HEK293 (cell line): ENCODE results near the gene DIP2B.

Experiments used
- MZF1 ChIP-seq: fragments of 450-650 bp; formaldehyde crosslinking; IDR thresholded peaks from 2 replicates; pipeline ENCODE4 v1.5.1; 2017; ENCODE audit warnings: missing biosample characterization, missing genetic modification characterization, borderline replicate concordance
- SP3 ChIP-seq: fragments of 450-650 bp; formaldehyde crosslinking; IDR thresholded peaks from 2 replicates; pipeline ENCODE4 v1.5.1; 2016; ENCODE audit warnings: missing biosample characterization, missing genetic modification characterization
- YY1 ChIP-seq: fragments of 450-650 bp; formaldehyde crosslinking; IDR thresholded peaks from 2 replicates; pipeline ENCODE4 v1.5.1; 2018; ENCODE audit warnings: missing biosample characterization, missing genetic modification characterization
- ZNF558 ChIP-seq: fragments of 450-650 bp; formaldehyde crosslinking; IDR thresholded peaks from 2 replicates; pipeline ENCODE4 v1.5.1; 2016; ENCODE audit warnings: missing biosample characterization, missing genetic modification characterization
- ZNF623 ChIP-seq: fragments of 450-650 bp; formaldehyde crosslinking; IDR thresholded peaks from 2 replicates; pipeline ENCODE4 v1.5.1; 2016; ENCODE audit warnings: missing biosample characterization, missing genetic modification characterization
- ZNF629 ChIP-seq: fragments of 450-650 bp; formaldehyde crosslinking; IDR thresholded peaks from 2 replicates; pipeline ENCODE4 v1.5.1; 2017; ENCODE audit warnings: missing biosample characterization, missing genetic modification characterization
- TF ChIP-seq, protein P1 (sequence below): fragments of 450-650 bp; formaldehyde crosslinking; IDR thresholded peaks from 2 replicates; pipeline ENCODE4 v1.5.1; 2016; ENCODE audit warnings: missing biosample characterization, missing genetic modification characterization
- TF ChIP-seq, protein P2 (sequence below): fragments of 450-650 bp; formaldehyde crosslinking; IDR thresholded peaks from 2 replicates; pipeline ENCODE4 v1.5.1; 2016; ENCODE audit warnings: missing biosample characterization, missing genetic modification characterization
- TF ChIP-seq, protein P3 (sequence below): fragments of 450-650 bp; formaldehyde crosslinking; IDR thresholded peaks from 2 replicates; pipeline ENCODE4 v1.5.1; 2016; ENCODE audit warnings: missing biosample characterization, missing genetic modification characterization
- TF ChIP-seq, protein P4 (sequence below): fragments of 450-650 bp; formaldehyde crosslinking; IDR thresholded peaks from 2 replicates; pipeline ENCODE4 v1.5.1; 2016; ENCODE audit warnings: missing biosample characterization, missing genetic modification characterization, borderline replicate concordance
- TF ChIP-seq, protein P5 (sequence below): fragments of 450-650 bp; formaldehyde crosslinking; IDR thresholded peaks from 2 replicates; pipeline ENCODE4 v1.5.1; 2016; ENCODE audit warnings: missing biosample characterization, missing genetic modification characterization
- TF ChIP-seq, protein P6 (sequence below): fragments of 450-650 bp; IDR thresholded peaks from 2 replicates; pipeline ENCODE4 v1.5.1; 2018; ENCODE audit warnings: missing biosample characterization, missing genetic modification characterization
- TF ChIP-seq, protein P7 (sequence below): fragments of 450-650 bp; formaldehyde crosslinking; IDR thresholded peaks from 2 replicates; pipeline ENCODE4 v1.5.1; 2016; ENCODE audit warnings: missing biosample characterization, missing genetic modification characterization

DNA sequence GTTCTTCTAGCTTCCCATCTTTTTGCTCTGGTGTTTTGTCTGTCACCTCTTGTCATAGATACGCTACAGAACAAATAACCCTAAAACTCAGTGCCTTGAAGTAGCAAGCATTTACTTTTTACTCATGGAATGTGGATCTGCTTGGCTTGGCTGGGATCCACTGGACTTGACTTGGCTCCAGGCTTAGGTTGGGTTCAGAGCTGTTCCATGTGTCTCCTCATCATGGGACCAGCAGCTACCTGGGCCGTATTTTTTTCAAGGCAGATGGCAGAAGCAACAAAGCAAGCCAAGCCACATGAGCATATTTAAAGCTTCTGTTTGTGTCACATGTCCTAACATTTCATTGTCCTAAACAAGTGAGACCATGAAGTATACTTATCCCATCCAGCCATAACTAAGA is 210.4 kb downstream of the DIP2B start:
- TF ChIP-seq, protein P1, sequence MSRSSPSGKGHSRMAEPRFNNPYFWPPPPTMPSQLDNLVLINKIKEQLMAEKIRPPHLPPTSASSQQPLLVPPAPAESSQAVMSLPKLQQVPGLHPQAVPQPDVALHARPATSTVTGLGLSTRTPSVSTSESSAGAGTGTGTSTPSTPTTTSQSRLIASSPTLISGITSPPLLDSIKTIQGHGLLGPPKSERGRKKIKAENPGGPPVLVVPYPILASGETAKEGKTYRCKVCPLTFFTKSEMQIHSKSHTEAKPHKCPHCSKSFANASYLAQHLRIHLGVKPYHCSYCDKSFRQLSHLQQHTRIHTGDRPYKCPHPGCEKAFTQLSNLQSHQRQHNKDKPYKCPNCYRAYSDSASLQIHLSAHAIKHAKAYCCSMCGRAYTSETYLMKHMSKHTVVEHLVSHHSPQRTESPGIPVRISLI (tag by site-specific recombination): no peak
- TF ChIP-seq, protein P2, sequence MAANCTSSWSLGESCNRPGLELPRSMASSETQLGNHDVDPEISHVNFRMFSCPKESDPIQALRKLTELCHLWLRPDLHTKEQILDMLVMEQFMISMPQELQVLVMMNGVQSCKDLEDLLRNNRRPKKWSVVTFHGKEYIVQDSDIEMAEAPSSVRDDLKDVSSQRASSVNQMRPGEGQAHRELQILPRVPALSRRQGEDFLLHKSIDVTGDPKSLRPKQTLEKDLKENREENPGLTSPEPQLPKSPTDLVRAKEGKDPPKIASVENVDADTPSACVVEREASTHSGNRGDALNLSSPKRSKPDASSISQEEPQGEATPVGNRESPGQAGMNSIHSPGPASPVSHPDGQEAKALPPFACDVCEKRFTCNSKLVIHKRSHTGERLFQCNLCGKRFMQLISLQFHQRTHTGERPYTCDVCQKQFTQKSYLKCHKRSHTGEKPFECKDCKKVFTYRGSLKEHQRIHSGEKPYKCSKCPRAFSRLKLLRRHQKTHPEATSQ (tag by site-specific recombination): no peak
- TF ChIP-seq, protein P3, sequence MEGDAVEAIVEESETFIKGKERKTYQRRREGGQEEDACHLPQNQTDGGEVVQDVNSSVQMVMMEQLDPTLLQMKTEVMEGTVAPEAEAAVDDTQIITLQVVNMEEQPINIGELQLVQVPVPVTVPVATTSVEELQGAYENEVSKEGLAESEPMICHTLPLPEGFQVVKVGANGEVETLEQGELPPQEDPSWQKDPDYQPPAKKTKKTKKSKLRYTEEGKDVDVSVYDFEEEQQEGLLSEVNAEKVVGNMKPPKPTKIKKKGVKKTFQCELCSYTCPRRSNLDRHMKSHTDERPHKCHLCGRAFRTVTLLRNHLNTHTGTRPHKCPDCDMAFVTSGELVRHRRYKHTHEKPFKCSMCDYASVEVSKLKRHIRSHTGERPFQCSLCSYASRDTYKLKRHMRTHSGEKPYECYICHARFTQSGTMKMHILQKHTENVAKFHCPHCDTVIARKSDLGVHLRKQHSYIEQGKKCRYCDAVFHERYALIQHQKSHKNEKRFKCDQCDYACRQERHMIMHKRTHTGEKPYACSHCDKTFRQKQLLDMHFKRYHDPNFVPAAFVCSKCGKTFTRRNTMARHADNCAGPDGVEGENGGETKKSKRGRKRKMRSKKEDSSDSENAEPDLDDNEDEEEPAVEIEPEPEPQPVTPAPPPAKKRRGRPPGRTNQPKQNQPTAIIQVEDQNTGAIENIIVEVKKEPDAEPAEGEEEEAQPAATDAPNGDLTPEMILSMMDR: no peak
- TF ChIP-seq, protein P4, sequence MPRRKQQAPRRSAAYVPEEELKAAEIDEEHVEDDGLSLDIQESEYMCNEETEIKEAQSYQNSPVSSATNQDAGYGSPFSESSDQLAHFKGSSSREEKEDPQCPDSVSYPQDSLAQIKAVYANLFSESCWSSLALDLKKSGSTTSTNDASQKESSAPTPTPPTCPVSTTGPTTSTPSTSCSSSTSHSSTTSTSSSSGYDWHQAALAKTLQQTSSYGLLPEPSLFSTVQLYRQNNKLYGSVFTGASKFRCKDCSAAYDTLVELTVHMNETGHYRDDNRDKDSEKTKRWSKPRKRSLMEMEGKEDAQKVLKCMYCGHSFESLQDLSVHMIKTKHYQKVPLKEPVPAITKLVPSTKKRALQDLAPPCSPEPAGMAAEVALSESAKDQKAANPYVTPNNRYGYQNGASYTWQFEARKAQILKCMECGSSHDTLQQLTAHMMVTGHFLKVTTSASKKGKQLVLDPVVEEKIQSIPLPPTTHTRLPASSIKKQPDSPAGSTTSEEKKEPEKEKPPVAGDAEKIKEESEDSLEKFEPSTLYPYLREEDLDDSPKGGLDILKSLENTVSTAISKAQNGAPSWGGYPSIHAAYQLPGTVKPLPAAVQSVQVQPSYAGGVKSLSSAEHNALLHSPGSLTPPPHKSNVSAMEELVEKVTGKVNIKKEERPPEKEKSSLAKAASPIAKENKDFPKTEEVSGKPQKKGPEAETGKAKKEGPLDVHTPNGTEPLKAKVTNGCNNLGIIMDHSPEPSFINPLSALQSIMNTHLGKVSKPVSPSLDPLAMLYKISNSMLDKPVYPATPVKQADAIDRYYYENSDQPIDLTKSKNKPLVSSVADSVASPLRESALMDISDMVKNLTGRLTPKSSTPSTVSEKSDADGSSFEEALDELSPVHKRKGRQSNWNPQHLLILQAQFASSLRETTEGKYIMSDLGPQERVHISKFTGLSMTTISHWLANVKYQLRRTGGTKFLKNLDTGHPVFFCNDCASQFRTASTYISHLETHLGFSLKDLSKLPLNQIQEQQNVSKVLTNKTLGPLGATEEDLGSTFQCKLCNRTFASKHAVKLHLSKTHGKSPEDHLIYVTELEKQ (tag by site-specific recombination): no peak
- TF ChIP-seq, protein P5, sequence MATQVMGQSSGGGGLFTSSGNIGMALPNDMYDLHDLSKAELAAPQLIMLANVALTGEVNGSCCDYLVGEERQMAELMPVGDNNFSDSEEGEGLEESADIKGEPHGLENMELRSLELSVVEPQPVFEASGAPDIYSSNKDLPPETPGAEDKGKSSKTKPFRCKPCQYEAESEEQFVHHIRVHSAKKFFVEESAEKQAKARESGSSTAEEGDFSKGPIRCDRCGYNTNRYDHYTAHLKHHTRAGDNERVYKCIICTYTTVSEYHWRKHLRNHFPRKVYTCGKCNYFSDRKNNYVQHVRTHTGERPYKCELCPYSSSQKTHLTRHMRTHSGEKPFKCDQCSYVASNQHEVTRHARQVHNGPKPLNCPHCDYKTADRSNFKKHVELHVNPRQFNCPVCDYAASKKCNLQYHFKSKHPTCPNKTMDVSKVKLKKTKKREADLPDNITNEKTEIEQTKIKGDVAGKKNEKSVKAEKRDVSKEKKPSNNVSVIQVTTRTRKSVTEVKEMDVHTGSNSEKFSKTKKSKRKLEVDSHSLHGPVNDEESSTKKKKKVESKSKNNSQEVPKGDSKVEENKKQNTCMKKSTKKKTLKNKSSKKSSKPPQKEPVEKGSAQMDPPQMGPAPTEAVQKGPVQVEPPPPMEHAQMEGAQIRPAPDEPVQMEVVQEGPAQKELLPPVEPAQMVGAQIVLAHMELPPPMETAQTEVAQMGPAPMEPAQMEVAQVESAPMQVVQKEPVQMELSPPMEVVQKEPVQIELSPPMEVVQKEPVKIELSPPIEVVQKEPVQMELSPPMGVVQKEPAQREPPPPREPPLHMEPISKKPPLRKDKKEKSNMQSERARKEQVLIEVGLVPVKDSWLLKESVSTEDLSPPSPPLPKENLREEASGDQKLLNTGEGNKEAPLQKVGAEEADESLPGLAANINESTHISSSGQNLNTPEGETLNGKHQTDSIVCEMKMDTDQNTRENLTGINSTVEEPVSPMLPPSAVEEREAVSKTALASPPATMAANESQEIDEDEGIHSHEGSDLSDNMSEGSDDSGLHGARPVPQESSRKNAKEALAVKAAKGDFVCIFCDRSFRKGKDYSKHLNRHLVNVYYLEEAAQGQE (tag by site-specific recombination): no peak
- TF ChIP-seq SP3 (tag by site-specific recombination) (no peak), ZNF623 (tag by site-specific recombination) (no peak), YY1 (no peak), ZNF558 (tag by site-specific recombination) (no peak), ZNF629 (tag by site-specific recombination) (no peak), MZF1 (tag by site-specific recombination) (no peak)
- TF ChIP-seq, protein P6, sequence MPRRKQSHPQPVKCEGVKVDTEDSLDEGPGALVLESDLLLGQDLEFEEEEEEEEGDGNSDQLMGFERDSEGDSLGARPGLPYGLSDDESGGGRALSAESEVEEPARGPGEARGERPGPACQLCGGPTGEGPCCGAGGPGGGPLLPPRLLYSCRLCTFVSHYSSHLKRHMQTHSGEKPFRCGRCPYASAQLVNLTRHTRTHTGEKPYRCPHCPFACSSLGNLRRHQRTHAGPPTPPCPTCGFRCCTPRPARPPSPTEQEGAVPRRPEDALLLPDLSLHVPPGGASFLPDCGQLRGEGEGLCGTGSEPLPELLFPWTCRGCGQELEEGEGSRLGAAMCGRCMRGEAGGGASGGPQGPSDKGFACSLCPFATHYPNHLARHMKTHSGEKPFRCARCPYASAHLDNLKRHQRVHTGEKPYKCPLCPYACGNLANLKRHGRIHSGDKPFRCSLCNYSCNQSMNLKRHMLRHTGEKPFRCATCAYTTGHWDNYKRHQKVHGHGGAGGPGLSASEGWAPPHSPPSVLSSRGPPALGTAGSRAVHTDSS (tag by site-specific recombination): no peak
- TF ChIP-seq, protein P7, sequence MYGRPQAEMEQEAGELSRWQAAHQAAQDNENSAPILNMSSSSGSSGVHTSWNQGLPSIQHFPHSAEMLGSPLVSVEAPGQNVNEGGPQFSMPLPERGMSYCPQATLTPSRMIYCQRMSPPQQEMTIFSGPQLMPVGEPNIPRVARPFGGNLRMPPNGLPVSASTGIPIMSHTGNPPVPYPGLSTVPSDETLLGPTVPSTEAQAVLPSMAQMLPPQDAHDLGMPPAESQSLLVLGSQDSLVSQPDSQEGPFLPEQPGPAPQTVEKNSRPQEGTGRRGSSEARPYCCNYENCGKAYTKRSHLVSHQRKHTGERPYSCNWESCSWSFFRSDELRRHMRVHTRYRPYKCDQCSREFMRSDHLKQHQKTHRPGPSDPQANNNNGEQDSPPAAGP: no peak
